Loucy (cell line): ENCODE results near the gene SLC26A6.

Experiments
- H2AFZ ChIP-seq: fragments of 200-600 bp; sonication (generic); 2 replicates; pipeline ENCODE4 v1.6.0; 2016; ENCODE audit warnings: antibody characterized with exemption, mild to moderate bottlenecking, low read length, moderate library complexity
- H3F3A ChIP-seq: fragments of 200-600 bp; 2 replicates; pipeline ENCODE4 v1.6.0; 2016; ENCODE audit warnings: antibody characterized with exemption, low read depth, mild to moderate bottlenecking
- H3K27me3 ChIP-seq: fragments of 200-600 bp; sonication (generic); 2 replicates; pipeline ENCODE4 v1.6.1; 2014; ENCODE audit warnings: low read length, mild to moderate bottlenecking; ENCODE audit not compliant: insufficient read depth, poor library complexity, severe bottlenecking
- H3K36me3 ChIP-seq: fragments of 200-600 bp; sonication (generic); 2 replicates; pipeline ENCODE4 v1.6.1; 2016; ENCODE audit warnings: low read length; ENCODE audit not compliant: insufficient read depth
- H3K4me1 ChIP-seq: fragments of 200-600 bp; sonication (generic); 2 replicates; pipeline ENCODE4 v1.5.1; 2014; ENCODE audit warnings: low read length, mild to moderate bottlenecking; ENCODE audit not compliant: insufficient read depth, poor library complexity, severe bottlenecking
- H3K4me2 ChIP-seq: fragments of 200-600 bp; sonication (generic); 2 replicates; pipeline ENCODE4 v1.6.0; 2014; ENCODE audit warnings: antibody characterized with exemption, low read length, low read depth, mild to moderate bottlenecking; ENCODE audit not compliant: poor library complexity, severe bottlenecking
- H3K4me3 ChIP-seq: fragments of 200-600 bp; sonication (generic); 2 replicates; pipeline ENCODE4 v1.5.1; 2014; ENCODE audit warnings: low read length, mild to moderate bottlenecking, mixed read lengths; ENCODE audit not compliant: poor library complexity, severe bottlenecking
- H3K79me2 ChIP-seq: fragments of 200-600 bp; sonication (generic); 2 replicates; pipeline ENCODE4 v1.6.1; 2014; ENCODE audit warnings: low read length; ENCODE audit not compliant: insufficient read depth
- H3K9ac ChIP-seq: fragments of 200-600 bp; sonication (generic); 2 replicates; pipeline ENCODE4 v1.6.0; 2014; ENCODE audit warnings: mild to moderate bottlenecking, low read depth, low read length, moderate library complexity; ENCODE audit not compliant: poor library complexity, severe bottlenecking
- H3K9me2 ChIP-seq: fragments of 200-600 bp; sonication (generic); replicated peaks from 2 replicates; pipeline ENCODE4 v1.6.1; 2016; ENCODE audit warnings: low read depth, low read length, mixed read lengths
- H3K9me3 ChIP-seq: fragments of 200-600 bp; sonication (generic); 2 replicates; pipeline ENCODE4 v1.6.1; 2014; ENCODE audit warnings: mild to moderate bottlenecking, antibody characterized with exemption, low read length, low read depth; ENCODE audit not compliant: insufficient read depth
- H4K20me1 ChIP-seq: fragments of 200-600 bp; sonication (generic); 2 replicates; pipeline ENCODE4 v1.6.0; 2014; ENCODE audit warnings: antibody characterized with exemption, low read length, mild to moderate bottlenecking; ENCODE audit not compliant: insufficient read depth, poor library complexity, severe bottlenecking
- CTCF ChIP-seq: fragments of 200-600 bp; sonication (generic); conservative IDR thresholded peaks from 2 replicates; pipeline ENCODE4 v1.5.1; 2014; ENCODE audit warnings: mild to moderate bottlenecking, antibody characterized with exemption, low read length
- EZH2phosphoT487 ChIP-seq: fragments of 200-600 bp; IDR thresholded peaks from 2 replicates; pipeline ENCODE4 v1.6.1; 2018; ENCODE audit warnings: antibody characterized with exemption, mild to moderate bottlenecking, moderate library complexity, borderline replicate concordance

The SLC26A6 gene

GRCh38 chr3:48621461-48621869 is 13.8 kb downstream of the SLC26A6 start, which contains the start of gene TMEM89:
TSS of gene TMEM89 (minus strand) at chr3:48621769. CDS start at chr3:48621756, 13 bp downstream.
- Histone ChIP-seq H3F3A (no peaks in the 10 kb centered on the region), H3K79me2 (no peaks in the 10 kb centered on the region), H3K9me3 (peaks cover 7% of the 10 kb centered on the region; the same call in 1 of the 2 replicates), H3K4me1 (peaks cover 19% of the 10 kb centered on the region), H3K4me2 (no peak within 1 kb of the TSS), H3K27me3 (no peaks in the 10 kb centered on the region), H3K9me2 (no peaks in the 10 kb centered on the region), H3K9ac (no peak within 1 kb of the TSS), H2AFZ (no peak within 1 kb of the TSS), H3K4me3 (no peak within 1 kb of the TSS), H4K20me1 (no peaks in the 10 kb centered on the region), H3K36me3 (peaks cover 5% of the 10 kb centered on the region; the same call in 1 of the 2 replicates)
- TF ChIP-seq EZH2phosphoT487 (no peak), CTCF (no peak)

GRCh38 chr3:48619541-48620524 is 15.4 kb downstream of the SLC26A6 start:
- Histone ChIP-seq H3K9me3 (peaks cover 7% of the 10 kb centered on the region; the same call in 1 of the 2 replicates), H3K36me3 (no peaks in the 10 kb centered on the region)
- TF ChIP-seq EZH2phosphoT487 (no peak), CTCF (no peak)

GRCh38 chr3:48617559-48617958 is 17.7 kb downstream of the SLC26A6 start:
- TF ChIP-seq EZH2phosphoT487 (no peak), CTCF (no peak)
- H3K4me2 ChIP-seq = no peak overlapping the region
- H3K4me3 ChIP-seq = no peak overlapping the region
- H3K27me3 ChIP-seq = no peaks in the 10 kb centered on the region
- no peaks in the 10 kb centered on the region for H3F3A ChIP-seq
- no peaks in the 10 kb centered on the region for H3K36me3 ChIP-seq
- no peaks in the 10 kb centered on the region for H3K4me1 ChIP-seq
- H3K79me2 ChIP-seq = no peaks in the 10 kb centered on the region
- no peak overlapping the region for H2AFZ ChIP-seq
- H3K9me3 ChIP-seq = peaks cover 7% of the 10 kb centered on the region; the same call in 1 of the 2 replicates
- no peaks in the 10 kb centered on the region for H4K20me1 ChIP-seq
- H3K9me2 ChIP-seq = no peaks in the 10 kb centered on the region
- no peak overlapping the region for H3K9ac ChIP-seq

More at GRCh38 chr3:48619541-48620524, 15.4 kb downstream of the SLC26A6 start:
- Histone ChIP-seq H3K27me3 (no peaks in the 10 kb centered on the region), H3K9me2 (no peaks in the 10 kb centered on the region), H3K79me2 (no peaks in the 10 kb centered on the region), H3K4me1 (peaks cover 12% of the 10 kb centered on the region), H3K4me3 (no peak overlapping the region), H3K9ac (no peak overlapping the region), H3K4me2 (no peak overlapping the region), H3F3A (no peaks in the 10 kb centered on the region), H4K20me1 (no peaks in the 10 kb centered on the region), H2AFZ (no peak overlapping the region)
